Progenitor cell of endocrine pancreas (in vitro differentiated cells): ENCODE results near the gene MAGEA2. TPM values are rescaled to one million over a fixed set of nuclear protein-coding genes. Genes with fewer than 3 reads are reported as not detected.
"Not testable (repeated sequence)": the region's sequence is repeated elsewhere in the genome, so short reads cannot be mapped to it uniquely, and the experiment has no call there.

Experiments
- DNase-seq: peaks from one replicate; pipeline ENCODE4 v3.0.0; 2021; ENCODE audit warnings: low spot score; ENCODE audit not compliant: unreplicated experiment
- H3K27ac Mint-ChIP-seq: 2 replicates; pipeline ENCODE4 v1.8.0; 2021; ENCODE audit warnings: mild to moderate bottlenecking, moderate library complexity, mixed read lengths
- H3K27me3 Mint-ChIP-seq: 2 replicates; pipeline ENCODE4 v1.8.0; 2021; ENCODE audit warnings: mixed read lengths
- H3K36me3 Mint-ChIP-seq: 2 replicates; pipeline ENCODE4 v1.8.0; 2022; ENCODE audit warnings: mixed read lengths; ENCODE audit not compliant: insufficient read depth
- H3K4me1 Mint-ChIP-seq: 2 replicates; pipeline ENCODE4 v1.8.0; 2021; ENCODE audit warnings: low read depth, mixed read lengths
- H3K4me3 Mint-ChIP-seq: 2 replicates; pipeline ENCODE4 v1.8.0; 2021; ENCODE audit warnings: low read depth, mild to moderate bottlenecking, moderate library complexity, mixed read lengths
- H3K9me3 Mint-ChIP-seq: 2 replicates; pipeline ENCODE4 v1.8.0; 2021; ENCODE audit warnings: low read depth, mixed read lengths
- total RNA-seq: library from RNA; stranded (reverse); gene quantifications from 2 replicates; pipeline ENCODE4 v1.2.1, GENCODE V29; 2021
- TF ChIP-seq, protein P1 (sequence below): fragments of 200-600 bp; sonication (generic); IDR thresholded peaks from one replicate; pipeline ENCODE4 v1.5.0; 2021; ENCODE audit warnings: antibody characterized with exemption, mild to moderate bottlenecking; ENCODE audit not compliant: unreplicated experiment

The MAGEA2 gene
- total RNA-seq, 1 donor from 2014 or later, result 0.22 TPM

DNA sequence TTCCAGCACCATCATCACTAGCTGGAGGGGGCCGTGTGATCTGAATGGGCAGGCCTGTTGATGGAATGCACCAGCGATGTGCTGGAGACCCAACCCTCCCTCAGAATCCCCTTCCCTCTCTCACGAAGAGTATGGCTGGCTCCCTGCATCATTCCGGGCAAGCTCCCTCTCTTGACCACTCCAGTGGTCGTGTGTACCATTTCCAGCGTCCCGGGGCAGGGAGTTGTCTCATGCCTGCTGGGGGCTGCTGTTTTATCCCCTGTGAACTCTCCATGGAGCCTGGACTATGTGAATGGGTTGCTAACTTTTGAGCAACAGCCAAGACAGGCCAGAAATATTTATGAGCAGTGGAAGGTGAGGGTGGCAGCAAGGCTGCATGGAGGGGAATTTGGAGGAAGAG is 28.2 kb downstream of the MAGEA2 start:
- peaks cover 14% of the 10 kb centered on the region for H3K9me3 Mint-ChIP-seq
- TF ChIP-seq, protein P1, sequence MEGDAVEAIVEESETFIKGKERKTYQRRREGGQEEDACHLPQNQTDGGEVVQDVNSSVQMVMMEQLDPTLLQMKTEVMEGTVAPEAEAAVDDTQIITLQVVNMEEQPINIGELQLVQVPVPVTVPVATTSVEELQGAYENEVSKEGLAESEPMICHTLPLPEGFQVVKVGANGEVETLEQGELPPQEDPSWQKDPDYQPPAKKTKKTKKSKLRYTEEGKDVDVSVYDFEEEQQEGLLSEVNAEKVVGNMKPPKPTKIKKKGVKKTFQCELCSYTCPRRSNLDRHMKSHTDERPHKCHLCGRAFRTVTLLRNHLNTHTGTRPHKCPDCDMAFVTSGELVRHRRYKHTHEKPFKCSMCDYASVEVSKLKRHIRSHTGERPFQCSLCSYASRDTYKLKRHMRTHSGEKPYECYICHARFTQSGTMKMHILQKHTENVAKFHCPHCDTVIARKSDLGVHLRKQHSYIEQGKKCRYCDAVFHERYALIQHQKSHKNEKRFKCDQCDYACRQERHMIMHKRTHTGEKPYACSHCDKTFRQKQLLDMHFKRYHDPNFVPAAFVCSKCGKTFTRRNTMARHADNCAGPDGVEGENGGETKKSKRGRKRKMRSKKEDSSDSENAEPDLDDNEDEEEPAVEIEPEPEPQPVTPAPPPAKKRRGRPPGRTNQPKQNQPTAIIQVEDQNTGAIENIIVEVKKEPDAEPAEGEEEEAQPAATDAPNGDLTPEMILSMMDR, result no peak
- no peak overlapping the region for H3K4me3 Mint-ChIP-seq
- no peak for DNase-seq
- no peaks in the 10 kb centered on the region for H3K27me3 Mint-ChIP-seq
- no peaks in the 10 kb centered on the region for H3K4me1 Mint-ChIP-seq
- H3K27ac Mint-ChIP-seq, result no peak overlapping the region
- H3K36me3 Mint-ChIP-seq, result no peaks in the 10 kb centered on the region

DNA sequence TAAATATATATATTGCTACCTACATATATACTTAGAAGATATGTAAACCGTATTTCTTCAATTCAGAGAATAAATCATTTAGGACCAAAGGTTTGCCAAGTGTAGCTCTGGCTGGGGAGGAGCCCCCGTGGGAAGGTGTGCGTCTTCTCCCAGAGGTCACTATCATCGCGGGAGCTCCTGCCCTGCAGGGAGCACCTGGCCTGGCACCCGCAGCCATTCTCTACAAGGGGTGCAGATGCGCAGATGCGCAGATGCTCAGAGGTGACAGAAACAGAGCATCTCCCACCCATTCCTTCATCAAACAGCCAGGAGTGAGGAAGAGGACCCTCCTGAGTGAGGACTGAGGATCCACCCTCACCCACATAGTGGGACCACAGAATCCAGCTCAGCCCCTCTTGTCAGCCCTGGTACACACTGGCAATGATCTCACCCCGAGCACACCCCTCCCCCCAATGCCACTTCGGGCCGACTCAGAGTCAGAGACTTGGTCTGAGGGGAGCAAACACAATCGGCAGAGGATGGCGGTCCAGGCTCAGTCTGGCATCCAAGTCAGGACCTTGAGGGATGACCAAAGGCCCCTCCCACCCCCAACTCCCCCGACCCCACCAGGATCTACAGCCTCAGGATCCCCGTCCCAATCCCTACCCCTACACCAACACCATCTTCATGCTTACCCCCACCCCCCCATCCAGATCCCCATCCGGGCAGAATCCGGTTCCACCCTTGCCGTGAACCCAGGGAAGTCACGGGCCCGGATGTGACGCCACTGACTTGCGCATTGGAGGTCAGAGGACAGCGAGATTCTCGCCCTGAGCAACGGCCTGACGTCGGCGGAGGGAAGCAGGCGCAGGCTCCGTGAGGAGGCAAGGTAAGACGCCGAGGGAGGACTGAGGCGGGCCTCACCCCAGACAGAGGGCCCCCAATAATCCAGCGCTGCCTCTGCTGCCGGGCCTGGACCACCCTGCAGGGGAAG is 39.5 kb downstream of the MAGEA2 start, which contains the start of gene MAGEA2B:
Gene MAGEA2B, plus strand, starts transcription at position 814 of the 973 bp plus-strand sequence. CDS start 2,479 bp downstream, outside the sequence.
- H3K4me1 Mint-ChIP-seq, H3K27me3 Mint-ChIP-seq, H3K4me3 Mint-ChIP-seq, H3K9me3 Mint-ChIP-seq, DNase-seq, H3K36me3 Mint-ChIP-seq, H3K27ac Mint-ChIP-seq: not testable (repeated sequence)

DNA sequence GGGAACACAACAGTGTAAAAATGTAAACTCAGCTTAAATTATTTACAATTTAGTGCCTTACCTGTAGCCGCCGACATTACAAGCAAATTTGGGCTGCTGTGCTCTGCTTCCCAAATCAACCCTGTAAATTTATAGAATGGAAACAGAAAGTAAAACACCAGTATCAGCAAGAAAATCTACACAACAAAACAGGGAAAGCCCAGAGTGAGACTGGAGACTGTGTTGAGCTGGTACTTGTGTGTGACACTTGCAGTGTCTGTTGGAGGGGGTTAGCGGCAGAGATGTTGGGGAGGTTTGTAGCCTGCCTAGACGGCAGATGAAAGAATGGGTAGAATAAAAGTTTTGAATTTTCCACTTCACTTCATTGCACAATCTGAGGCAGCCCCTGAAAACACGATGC is 40.4 kb downstream of the MAGEA2 start:
- not testable (repeated sequence) for H3K27me3 Mint-ChIP-seq, DNase-seq, H3K27ac Mint-ChIP-seq, H3K4me1 Mint-ChIP-seq, H3K4me3 Mint-ChIP-seq, H3K9me3 Mint-ChIP-seq, H3K36me3 Mint-ChIP-seq

DNA sequence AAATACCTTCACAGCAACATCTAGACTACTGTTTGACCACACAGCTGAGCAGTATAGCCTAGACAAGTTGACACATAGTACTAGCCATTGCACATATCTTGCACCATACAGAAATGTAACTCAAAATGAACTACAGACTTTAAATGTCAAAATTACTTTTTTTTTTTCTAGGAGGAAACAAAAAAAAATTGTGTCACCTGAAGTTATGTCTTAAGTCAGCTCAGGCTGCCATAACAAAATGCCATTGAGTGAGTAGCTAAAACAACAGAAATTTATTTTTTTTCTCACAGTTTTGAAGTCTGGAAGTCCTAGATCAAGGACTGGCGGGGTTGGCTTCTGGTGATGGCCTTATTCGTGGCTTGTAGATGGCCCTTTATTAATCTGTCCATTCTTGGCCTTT is 44.5 kb downstream of the MAGEA2 start, which contains the start of gene CSAG2:
Gene CSAG2, minus strand, starts transcription at position 101 of the 400 bp plus-strand sequence. CDS start 161 bp downstream, outside the sequence.
- H3K4me1 Mint-ChIP-seq, H3K27ac Mint-ChIP-seq, H3K36me3 Mint-ChIP-seq: not testable (repeated sequence)

DNA sequence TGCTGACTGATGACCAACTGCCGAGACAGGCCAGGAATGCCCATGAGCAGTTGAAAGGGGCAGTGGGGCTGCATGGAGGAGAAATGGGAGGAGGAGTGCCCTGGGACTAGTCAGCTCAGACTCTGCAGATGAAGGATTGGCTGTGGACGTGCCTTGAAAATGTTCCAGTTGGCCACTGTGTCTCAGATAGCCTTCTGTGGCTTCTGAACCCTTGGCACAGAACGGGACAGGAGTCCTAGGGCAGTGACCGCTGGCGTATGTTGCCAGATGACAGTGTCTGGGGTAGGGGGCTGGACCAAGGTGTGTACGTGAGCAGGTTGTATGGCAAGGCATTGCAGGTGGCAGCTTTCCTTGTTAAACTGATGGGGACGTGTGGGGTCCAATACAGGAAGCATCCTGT is 47.1 kb downstream of the MAGEA2 start:
- not testable (repeated sequence) for H3K4me1 Mint-ChIP-seq, DNase-seq, H3K9me3 Mint-ChIP-seq, H3K27me3 Mint-ChIP-seq, H3K27ac Mint-ChIP-seq, H3K36me3 Mint-ChIP-seq, H3K4me3 Mint-ChIP-seq

More for the DNA sequence above, 44.5 kb downstream of the MAGEA2 start, which contains the start of gene CSAG2:
- DNase-seq, H3K9me3 Mint-ChIP-seq, H3K4me3 Mint-ChIP-seq, H3K27me3 Mint-ChIP-seq: not testable (repeated sequence)

DNA sequence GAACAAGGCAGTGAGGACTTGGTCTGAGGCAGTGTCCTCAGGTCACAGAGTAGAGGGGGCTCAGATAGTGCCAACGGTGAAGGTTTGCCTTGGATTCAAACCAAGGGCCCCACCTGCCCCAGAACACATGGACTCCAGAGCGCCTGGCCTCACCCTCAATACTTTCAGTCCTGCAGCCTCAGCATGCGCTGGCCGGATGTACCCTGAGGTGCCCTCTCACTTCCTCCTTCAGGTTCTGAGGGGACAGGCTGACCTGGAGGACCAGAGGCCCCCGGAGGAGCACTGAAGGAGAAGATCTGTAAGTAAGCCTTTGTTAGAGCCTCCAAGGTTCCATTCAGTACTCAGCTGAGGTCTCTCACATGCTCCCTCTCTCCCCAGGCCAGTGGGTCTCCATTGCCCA is 53.3 kb downstream of the MAGEA2 start:
- not testable (repeated sequence) for DNase-seq, H3K9me3 Mint-ChIP-seq, H3K4me3 Mint-ChIP-seq

More for the DNA sequence above, 53.3 kb downstream of the MAGEA2 start:
- not testable (repeated sequence) for H3K27me3 Mint-ChIP-seq, H3K4me1 Mint-ChIP-seq, H3K36me3 Mint-ChIP-seq, H3K27ac Mint-ChIP-seq

Other genes with a start within 250 kb of the MAGEA2 start
- gene GABRQ, start 115.9 kb downstream of the MAGEA2 start, total RNA-seq, result 0.10 and 0.18 TPM in 2 replicates
- gene MAGEA3, start 55.0 kb downstream of the MAGEA2 start, total RNA-seq, result not detected in 2 replicates
- 0.38 TPM in 1 of 2 replicates, not detected in the other for gene CSAG2, start 44.6 kb downstream of the MAGEA2 start, total RNA-seq
- 1.4 TPM in 1 of 2 replicates, not detected in the other for gene MAGEA2B, start 39.2 kb downstream of the MAGEA2 start, total RNA-seq
- gene CSAG1, start 20.1 kb downstream of the MAGEA2 start, total RNA-seq, result not detected in 2 replicates
- gene MAGEA12, start 20.1 kb downstream of the MAGEA2 start, total RNA-seq, result not detected in 2 replicates
- not detected in 2 replicates for gene CSAG3, start 5.4 kb upstream of the MAGEA2 start, total RNA-seq
- not detected in 2 replicates for gene MAGEA6, start 15.8 kb upstream of the MAGEA2 start, total RNA-seq
- 53.1 and 58.2 TPM in 2 replicates for gene CETN2, start 76.9 kb upstream of the MAGEA2 start, total RNA-seq
- gene NSDHL, start 77.2 kb upstream of the MAGEA2 start, total RNA-seq, result 29.0 and 30.0 TPM in 2 replicates
- gene ZNF185, start 144.2 kb upstream of the MAGEA2 start, total RNA-seq, result 10.1 and 12.3 TPM in 2 replicates
- gene PNMA5, start 240.3 kb upstream of the MAGEA2 start, total RNA-seq, result not detected in 2 replicates